ENCODE data around the gene DNAJB6.

DNAJB6 gene

DNA sequence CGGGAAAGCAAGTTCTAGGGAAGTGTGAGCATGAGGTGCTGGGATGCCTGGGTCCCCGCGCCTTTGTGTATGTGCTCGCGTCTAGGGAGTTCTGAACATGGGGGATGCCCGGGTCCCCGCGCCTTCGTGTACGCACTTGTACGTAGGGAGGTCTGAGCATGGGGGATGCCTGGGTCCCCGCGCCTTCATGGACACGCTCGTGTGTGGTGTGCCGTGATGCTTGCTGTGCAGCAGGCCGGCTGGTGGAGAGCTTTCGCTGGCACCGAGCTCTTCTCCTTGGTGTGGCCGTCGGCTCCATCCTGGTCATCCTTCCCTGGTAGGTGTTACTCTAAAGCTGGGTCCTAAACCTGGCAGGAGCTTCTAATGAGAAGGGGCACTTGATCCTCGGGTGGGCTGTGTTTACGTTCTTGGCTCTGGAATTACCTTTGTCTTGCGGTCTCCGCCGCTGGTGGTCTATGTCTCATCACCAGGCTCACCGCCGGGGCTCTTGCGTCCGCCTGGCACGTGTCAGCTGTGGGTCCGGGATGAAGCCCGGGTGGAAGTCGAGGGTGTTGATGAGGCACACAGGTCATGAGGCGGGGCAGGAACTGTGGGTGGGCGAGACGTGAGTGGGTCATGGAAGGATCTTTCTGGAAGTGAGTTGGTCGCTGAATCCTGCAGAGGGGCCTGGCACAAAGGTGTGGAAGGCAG lies 63.5 kb downstream of the DNAJB6 start:
- FAIRE-seq (no peak), DNase-seq (ENCODE audit: insufficient read length, low spot score) (no peak)
- TF ChIP-seq POU2F2 (IDR thresholded peaks at IDR 0.05; ENCODE audit: low read depth, low read length), result no peak

DNA sequence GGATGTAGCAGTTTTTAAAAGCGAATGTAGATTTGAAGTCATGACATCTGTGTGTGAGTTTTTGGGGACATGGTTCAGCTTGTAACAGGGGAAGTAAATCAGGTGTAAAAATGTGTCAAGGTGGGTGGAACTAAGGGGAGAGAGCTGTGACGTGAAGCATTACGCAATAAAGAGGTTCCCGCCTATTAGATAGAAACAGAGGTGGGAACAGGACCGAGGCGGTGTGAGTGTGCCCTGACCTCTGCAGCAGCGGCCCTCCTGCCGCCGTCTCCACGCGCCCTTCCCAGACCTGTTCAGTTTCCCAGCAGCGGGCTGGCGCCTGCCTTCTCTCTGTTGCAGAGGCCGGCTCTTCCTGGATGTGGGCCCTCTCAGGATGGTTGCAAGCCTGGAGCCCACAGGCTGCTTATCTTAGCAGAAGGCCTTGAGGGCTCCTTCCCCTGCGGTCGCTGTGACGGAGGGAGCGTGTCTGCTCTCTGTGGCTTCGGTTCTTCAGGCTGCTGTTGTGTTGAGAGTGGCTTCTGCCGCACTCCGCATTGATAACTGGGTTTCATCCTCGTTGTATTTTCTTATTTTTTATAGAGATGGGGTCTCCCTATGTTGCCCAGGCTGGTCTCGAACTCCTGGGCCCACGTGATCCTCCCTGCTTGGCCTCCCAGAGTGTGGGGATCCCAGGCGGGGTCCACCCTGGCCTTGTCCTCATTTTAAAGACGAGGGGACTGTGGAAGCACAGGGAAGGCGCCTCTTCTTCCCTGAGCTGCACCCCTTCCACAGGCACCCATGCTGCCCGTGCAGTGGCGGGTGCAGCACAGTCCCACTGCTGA lies 65.0 kb downstream of the DNAJB6 start:
- TF ChIP-seq POLR2AphosphoS5 (IDR thresholded peaks at IDR 0.05; ENCODE audit: low read depth, low read length) (no peak), POU2F2 (IDR thresholded peaks at IDR 0.05; ENCODE audit: low read depth, low read length) (no peak)
- FAIRE-seq, result no peak
- no peak for DNase-seq (ENCODE audit: insufficient read length, low spot score)

DNA sequence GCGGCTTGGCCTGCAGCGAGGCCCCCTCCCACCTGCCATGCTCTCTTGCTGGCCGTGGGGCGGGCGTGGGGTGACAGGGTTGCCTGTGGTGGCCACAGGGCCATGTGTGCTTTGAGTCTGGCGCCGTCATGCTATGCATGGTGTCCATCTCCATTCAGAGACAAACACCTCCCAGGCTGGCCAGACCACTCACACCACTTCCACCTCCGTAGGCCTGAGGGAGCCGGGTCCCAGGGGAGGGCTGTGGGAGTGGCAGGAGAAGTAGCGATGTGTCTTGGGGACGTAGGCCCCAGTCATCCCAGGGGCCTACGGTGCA lies 65.5 kb downstream of the DNAJB6 start:
- DNase-seq (ENCODE audit: insufficient read length, low spot score) (no peak), FAIRE-seq (no peak)
- TF ChIP-seq PAX5 (IDR thresholded peaks at IDR 0.05; ENCODE audit: insufficient read depth, low read length, severe bottlenecking), result no peak
- no peak for TF ChIP-seq SPI1 (IDR thresholded peaks at IDR 0.05; ENCODE audit: low read depth, low read length)
- no peak for TF ChIP-seq TAF1 (IDR thresholded peaks at IDR 0.05; ENCODE audit: low read depth, low read length)
- no peak for TF ChIP-seq POU2F2 (IDR thresholded peaks at IDR 0.05; ENCODE audit: low read depth, low read length)
- no peak for TF ChIP-seq POLR2AphosphoS5 (IDR thresholded peaks at IDR 0.05; ENCODE audit: low read depth, low read length)
- no peak for TF ChIP-seq POLR2A (IDR thresholded peaks at IDR 0.05; ENCODE audit: low read depth, low read length)

DNA sequence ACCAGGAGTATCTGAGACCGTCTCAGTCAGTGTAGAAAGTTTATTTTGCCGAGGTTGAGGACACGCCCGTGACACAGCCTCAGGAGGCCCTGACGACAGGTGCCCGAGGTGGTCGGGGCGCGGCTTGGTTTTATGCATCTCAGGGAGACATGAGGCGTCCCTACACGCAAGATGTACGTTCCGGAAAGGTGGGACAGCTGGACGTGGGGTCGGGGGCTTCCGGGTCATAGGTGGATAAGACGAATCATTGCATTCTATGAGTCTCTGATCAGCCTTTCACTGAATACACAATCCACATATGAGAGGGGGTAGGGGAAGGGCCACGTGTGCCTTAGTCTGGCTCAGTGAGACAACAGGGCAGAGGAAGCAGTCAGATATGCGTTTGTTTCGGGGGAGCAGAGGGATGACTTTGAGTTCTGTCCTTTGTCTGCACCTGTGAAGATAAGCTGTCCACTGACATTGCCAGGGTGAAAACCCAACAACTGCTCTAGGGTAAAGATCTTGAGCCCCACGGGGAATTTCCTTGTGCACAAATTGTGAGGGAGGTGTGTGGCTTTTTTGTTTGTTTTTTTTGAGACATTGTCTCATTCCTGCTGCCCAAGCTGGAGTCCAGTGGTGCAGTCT lies 66.2 kb downstream of the DNAJB6 start:
- FAIRE-seq (no peak), DNase-seq (ENCODE audit: insufficient read length, low spot score) (no peak)
- TF ChIP-seq POLR2AphosphoS5 (IDR thresholded peaks at IDR 0.05; ENCODE audit: low read depth, low read length), result no peak
- no peak for TF ChIP-seq TAF1 (IDR thresholded peaks at IDR 0.05; ENCODE audit: low read depth, low read length)
- no peak for TF ChIP-seq SPI1 (IDR thresholded peaks at IDR 0.05; ENCODE audit: low read depth, low read length)
- no peak for TF ChIP-seq POLR2A (IDR thresholded peaks at IDR 0.05; ENCODE audit: low read depth, low read length)
- TF ChIP-seq PAX5 (IDR thresholded peaks at IDR 0.05; ENCODE audit: insufficient read depth, low read length, severe bottlenecking), result no peak
- no peak for TF ChIP-seq POU2F2 (IDR thresholded peaks at IDR 0.05; ENCODE audit: low read depth, low read length)

DNA sequence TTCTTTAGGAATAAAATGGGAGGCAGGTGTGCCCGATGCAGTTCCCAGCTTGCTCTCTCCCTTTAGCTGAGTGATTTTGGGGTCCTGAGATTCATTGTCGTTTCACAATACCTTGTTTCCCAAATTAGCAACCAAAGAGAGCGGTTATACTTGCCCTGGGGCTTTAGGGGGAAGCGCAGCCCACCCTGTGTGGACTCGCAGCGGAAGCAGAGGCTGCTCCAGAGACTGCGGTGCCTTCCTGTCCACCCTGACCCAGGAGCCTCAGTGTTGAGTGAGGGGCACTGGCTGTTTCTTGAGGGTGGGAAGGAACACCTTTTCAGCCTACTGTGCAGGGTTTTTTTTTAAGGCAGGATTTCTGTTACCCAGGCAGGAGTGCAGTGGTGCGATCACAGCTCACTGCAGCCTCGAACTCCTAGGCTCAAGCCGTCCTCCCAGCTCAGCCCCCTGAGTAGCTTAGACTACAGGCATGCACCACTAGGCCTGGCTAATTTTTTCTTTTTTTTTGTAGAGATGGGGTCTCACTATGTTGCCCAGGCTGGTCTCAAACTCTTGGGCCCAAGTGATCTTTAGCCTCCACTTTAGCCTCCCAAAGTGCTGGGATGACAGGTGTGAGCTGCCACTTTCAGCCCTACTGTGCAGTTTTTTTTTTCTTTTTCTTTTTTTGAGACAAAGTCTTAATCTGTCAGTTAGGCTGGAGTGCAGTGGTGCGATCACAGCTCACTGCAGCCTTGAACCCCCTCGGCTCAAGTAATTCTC lies 67.0 kb downstream of the DNAJB6 start:
- TF ChIP-seq SPI1 (IDR thresholded peaks at IDR 0.05; ENCODE audit: low read depth, low read length) (no peak), POU2F2 (IDR thresholded peaks at IDR 0.05; ENCODE audit: low read depth, low read length) (no peak), TAF1 (IDR thresholded peaks at IDR 0.05; ENCODE audit: low read depth, low read length) (no peak)
- FAIRE-seq, result no peak
- no peak for DNase-seq (ENCODE audit: insufficient read length, low spot score)

DNA sequence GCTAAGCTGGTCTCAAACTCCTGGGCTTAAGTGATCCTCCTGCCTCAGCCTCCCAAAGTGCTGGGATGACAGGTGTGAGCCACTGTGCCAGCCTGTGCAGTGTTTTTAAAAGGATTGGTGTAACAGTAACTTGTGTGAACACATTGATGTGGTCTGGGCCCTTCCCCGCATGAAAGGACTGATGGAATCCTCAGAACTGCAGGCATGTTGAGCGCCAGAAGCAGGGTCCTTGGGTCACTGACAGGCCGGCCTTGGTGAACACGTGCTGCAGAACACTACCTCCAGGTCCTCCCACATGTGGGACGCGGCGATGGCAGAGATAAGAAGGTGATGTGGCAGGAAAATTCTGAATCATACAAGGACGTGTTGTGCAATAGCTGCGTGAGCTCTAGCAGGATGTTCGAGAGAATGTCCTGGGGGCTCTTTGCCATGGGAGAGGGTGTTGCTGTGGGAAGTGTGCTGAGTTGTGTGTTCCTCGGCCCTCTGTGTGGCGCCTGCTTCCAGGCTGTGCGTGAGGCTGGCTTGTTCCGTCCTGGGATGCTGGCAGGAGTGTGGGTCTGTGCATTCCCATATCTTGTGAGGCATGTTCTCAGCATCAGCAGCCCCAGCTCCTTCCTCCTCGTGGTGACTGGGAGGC lies 68.2 kb downstream of the DNAJB6 start:
- DNase-seq (ENCODE audit: insufficient read length, low spot score), result no peak
- no peak for FAIRE-seq
- TF ChIP-seq SPI1 (IDR thresholded peaks at IDR 0.05; ENCODE audit: low read depth, low read length), result no peak
- no peak for TF ChIP-seq PAX5 (IDR thresholded peaks at IDR 0.05; ENCODE audit: insufficient read depth, low read length, severe bottlenecking)
- no peak for TF ChIP-seq POU2F2 (IDR thresholded peaks at IDR 0.05; ENCODE audit: low read depth, low read length)
- TF ChIP-seq TAF1 (IDR thresholded peaks at IDR 0.05; ENCODE audit: low read depth, low read length), result no peak
- TF ChIP-seq POLR2AphosphoS5 (IDR thresholded peaks at IDR 0.05; ENCODE audit: low read depth, low read length), result no peak
- TF ChIP-seq POLR2A (IDR thresholded peaks at IDR 0.05; ENCODE audit: low read depth, low read length), result no peak

DNA sequence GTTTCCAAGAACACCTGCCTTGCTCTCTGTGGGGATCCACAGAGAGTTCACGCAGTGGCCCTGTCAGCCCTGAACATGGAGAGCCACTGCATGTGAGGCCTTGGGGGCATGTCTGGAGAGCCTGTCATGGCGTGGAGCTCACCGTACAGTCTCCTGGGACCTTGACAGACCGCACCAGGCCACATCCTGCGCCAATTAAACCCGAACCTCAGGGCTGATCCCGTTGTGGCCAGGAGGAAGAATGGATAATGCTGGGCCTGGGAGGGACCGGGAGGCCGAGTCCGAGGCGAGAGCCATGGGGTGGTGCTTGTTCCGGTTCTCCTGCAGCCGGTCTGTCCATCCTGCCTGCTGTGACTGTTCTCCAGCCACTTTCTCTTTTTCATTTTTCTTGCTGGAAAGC lies 68.7 kb downstream of the DNAJB6 start:
- DNase-seq (ENCODE audit: insufficient read length, low spot score) (no peak), FAIRE-seq (no peak)
- TF ChIP-seq POLR2AphosphoS5 (IDR thresholded peaks at IDR 0.05; ENCODE audit: low read depth, low read length) (no peak), SPI1 (IDR thresholded peaks at IDR 0.05; ENCODE audit: low read depth, low read length) (no peak), POU2F2 (IDR thresholded peaks at IDR 0.05; ENCODE audit: low read depth, low read length) (no peak), PAX5 (IDR thresholded peaks at IDR 0.05; ENCODE audit: insufficient read depth, low read length, severe bottlenecking) (no peak), TAF1 (IDR thresholded peaks at IDR 0.05; ENCODE audit: low read depth, low read length) (no peak), POLR2A (IDR thresholded peaks at IDR 0.05; ENCODE audit: low read depth, low read length) (no peak)

DNA sequence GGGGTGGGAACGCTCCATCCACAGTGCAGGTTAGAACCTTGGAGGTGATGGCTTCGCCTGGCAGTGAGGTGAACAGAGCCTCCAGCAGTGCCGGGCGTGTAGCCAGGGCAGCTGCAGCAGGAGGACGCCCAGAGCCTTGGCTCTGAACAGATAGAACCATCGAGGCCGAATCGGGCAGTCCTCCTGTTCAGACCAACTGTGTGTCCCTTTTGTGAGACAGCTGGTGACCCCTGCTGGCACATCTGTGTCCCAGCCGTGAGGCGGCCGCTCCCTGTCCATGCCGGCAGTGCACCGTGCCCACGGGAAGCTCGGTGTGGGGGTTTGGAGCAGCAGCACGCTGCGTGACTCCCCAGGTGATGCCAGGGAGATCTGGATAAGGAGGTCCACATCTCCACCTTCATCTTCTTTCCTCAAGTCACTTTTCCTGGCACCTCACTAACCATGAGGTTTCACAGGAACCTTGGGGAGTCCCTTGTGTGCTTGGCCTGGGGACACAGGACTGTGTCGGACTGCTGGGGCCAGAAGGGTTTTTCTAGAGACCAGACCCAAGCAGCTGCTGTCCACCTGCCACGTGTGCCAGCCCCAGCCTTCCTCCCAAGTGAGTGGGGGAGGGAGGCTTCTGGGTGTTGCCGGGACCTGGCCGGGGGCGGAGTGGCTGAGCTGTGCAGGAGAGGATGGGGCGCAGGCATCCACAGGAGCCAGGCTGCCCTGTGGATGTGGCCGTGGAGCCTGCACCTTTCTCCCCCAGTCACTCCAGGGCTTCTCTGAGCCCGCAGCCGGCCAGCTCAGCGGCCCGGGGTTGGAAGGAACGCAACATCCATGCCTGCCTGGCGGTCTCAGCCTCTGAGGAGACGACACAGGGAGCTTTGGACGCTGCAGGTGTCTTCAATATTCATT lies 69.4 kb downstream of the DNAJB6 start:
- TF ChIP-seq POU2F2 (IDR thresholded peaks at IDR 0.05; ENCODE audit: low read depth, low read length) (no peak), POLR2A (IDR thresholded peaks at IDR 0.05; ENCODE audit: low read depth, low read length) (no peak), TAF1 (IDR thresholded peaks at IDR 0.05; ENCODE audit: low read depth, low read length) (no peak), POLR2AphosphoS5 (IDR thresholded peaks at IDR 0.05; ENCODE audit: low read depth, low read length) (no peak), PAX5 (IDR thresholded peaks at IDR 0.05; ENCODE audit: insufficient read depth, low read length, severe bottlenecking) (no peak), SPI1 (IDR thresholded peaks at IDR 0.05; ENCODE audit: low read depth, low read length) (no peak)
- DNase-seq (ENCODE audit: insufficient read length, low spot score) (no peak), FAIRE-seq (no peak)
